Right lobe of liver (tissue), 6 donors: Measurements from ENCODE around the gene KCNAB1. TPM values are rescaled to one million over a fixed set of nuclear protein-coding genes. Genes with fewer than 3 reads are reported as not detected.

Experiments used
- ATAC-seq, 4 donors: fragments of 200-7000 bp; cut with Tn5 transposase; one replicate each; pipeline ENCODE4 v1.9.1; 2020; ENCODE audit warnings: mild to moderate bottlenecking in 4 of 4, moderate library complexity in 4 of 4
- DNase-seq, 3 donors: peaks; one replicate each; pipeline ENCODE4 v3.0.0-alpha.2; 2020
- H3K27ac ChIP-seq, 3 donors: fragments of 200-600 bp; one replicate each; pipeline ENCODE4 v1.8.0; 2022
- H3K27me3 ChIP-seq, 2 donors: fragments of 200-600 bp; one replicate each; pipeline ENCODE4 v1.8.0; 2022
- H3K36me3 ChIP-seq, 4 donors: fragments of 200-600 bp; sonication (generic) in 1 of 4; one replicate each; pipeline versions ENCODE4 v1.5.1 to v1.8.0; 2017 to 2022; ENCODE audit warnings: control low read depth in 1 of 4
- H3K4me1 ChIP-seq, 4 donors: fragments of 200-600 bp; sonication (generic) in 1 of 4; one replicate each; pipeline versions ENCODE4 v1.5.1 to v1.8.0; 2017 to 2022; ENCODE audit warnings: control low read depth in 1 of 4
- H3K4me3 ChIP-seq, 3 donors: fragments of 200-600 bp; one replicate each; pipeline ENCODE4 v1.8.0; 2022
- H3K9me3 ChIP-seq, 4 donors: fragments of 200-600 bp; sonication (generic) in 1 of 4; one replicate each; pipeline versions ENCODE4 v1.5.1 to v1.8.0; 2017 to 2022; ENCODE audit warnings: control low read depth in 1 of 4
- POLR2A ChIP-seq: fragments of 450-650 bp; IDR thresholded peaks from one replicate; pipeline ENCODE4 v1.6.1; 2017; ENCODE audit warnings: antibody characterized with exemption, mild to moderate bottlenecking
- WGBS: methylation state at CpG from one replicate; pipeline ENCODE4 v1.1.6; 2018; ENCODE audit warnings: low coverage, low lambda C conversion rate; ENCODE audit not compliant: insufficient coverage; ENCODE audit errors: missing lambda C conversion rate; 5-methylcytosine and 5-hydroxymethylcytosine counted together
- intact Hi-C, 2 donors: fragments of 100-400 bp; cut with DNase I; formaldehyde crosslinking; loops; one replicate each; pipeline versions ENCODE4 v1.11.2 to v1.14.1; 2022
- total RNA-seq, 6 experiments: library from RNA; depleted of rRNA in 2 of 6; stranded (reverse); fragments of >200 nt in 2 of 6; fragmentation: NEBNext Ultra II Directional in 3 of 6; extraction: Animal tissue kit (Norgen Biotek cat#: 25700) in 3 of 6; gene quantifications; one replicate each; pipeline versions ENCODE4 v1.1.0 to v1.2.4, GENCODE V29; 2016 to 2023
- TF ChIP-seq, protein P1 (sequence below), 4 donors: fragments of 200-600 bp in 3 of 4; fragments of 450-650 bp in 1 of 4; IDR thresholded peaks; one replicate each; pipeline versions ENCODE4 v1.5.1 to v1.8.0; 2016 to 2022; ENCODE audit warnings: antibody characterized with exemption in 4 of 4, mild to moderate bottlenecking in 2 of 4
- donor health status: DM: no; HTN: yes; CAD: no.
- donor health status: DM: no; HTN: no; CAD: no.
- donor health status: DM: no; HTN: no; CAD: no.
- donor health status: DM: no; HTN: yes; CAD: no.
- donor health status: DM: no; HTN: yes; CAD: no.

The KCNAB1 gene
- total RNA-seq, 6 experiments from 2014 or later: 0.15 to 1.8 (median 0.64) TPM; not detected in 2

DNA sequence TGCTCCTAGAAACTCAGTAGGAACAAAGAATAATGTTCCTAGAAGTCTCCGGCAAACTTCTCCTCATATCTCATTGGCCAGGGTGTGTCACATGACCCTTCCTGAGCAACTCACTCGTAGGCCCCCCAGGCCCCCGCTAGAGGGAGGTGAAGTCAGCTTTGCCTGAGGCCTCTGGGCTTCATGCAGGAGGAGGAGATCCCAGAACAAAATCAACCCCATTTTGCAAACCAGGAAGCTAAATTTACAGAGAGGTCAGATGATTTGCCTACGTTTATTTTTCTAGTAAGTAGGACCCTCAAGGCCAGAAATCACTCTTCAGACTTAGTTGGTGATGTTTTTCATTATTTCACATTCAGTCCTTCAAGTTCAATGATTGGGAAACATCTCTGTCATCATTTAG, 335.5 kb downstream of the KCNAB1 start:
- 50% methylated on average over 1 of the region's 4 CpGs for WGBS
- no peak for TF ChIP-seq POLR2A
- TF ChIP-seq, protein P1, sequence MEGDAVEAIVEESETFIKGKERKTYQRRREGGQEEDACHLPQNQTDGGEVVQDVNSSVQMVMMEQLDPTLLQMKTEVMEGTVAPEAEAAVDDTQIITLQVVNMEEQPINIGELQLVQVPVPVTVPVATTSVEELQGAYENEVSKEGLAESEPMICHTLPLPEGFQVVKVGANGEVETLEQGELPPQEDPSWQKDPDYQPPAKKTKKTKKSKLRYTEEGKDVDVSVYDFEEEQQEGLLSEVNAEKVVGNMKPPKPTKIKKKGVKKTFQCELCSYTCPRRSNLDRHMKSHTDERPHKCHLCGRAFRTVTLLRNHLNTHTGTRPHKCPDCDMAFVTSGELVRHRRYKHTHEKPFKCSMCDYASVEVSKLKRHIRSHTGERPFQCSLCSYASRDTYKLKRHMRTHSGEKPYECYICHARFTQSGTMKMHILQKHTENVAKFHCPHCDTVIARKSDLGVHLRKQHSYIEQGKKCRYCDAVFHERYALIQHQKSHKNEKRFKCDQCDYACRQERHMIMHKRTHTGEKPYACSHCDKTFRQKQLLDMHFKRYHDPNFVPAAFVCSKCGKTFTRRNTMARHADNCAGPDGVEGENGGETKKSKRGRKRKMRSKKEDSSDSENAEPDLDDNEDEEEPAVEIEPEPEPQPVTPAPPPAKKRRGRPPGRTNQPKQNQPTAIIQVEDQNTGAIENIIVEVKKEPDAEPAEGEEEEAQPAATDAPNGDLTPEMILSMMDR (IDR thresholded peaks at IDR 0.05): no peak
- no peak overlapping the region for H3K4me3 ChIP-seq
- H3K27me3 ChIP-seq: no peaks in the 10 kb centered on the region
- no peak for ATAC-seq
- no peaks in the 10 kb centered on the region for H3K4me1 ChIP-seq
- no peaks in the 10 kb centered on the region for H3K9me3 ChIP-seq
- intact Hi-C loops: no loop called here
- no peak for DNase-seq
- H3K27ac ChIP-seq: no peak overlapping the region
- no peaks in the 10 kb centered on the region for H3K36me3 ChIP-seq

DNA sequence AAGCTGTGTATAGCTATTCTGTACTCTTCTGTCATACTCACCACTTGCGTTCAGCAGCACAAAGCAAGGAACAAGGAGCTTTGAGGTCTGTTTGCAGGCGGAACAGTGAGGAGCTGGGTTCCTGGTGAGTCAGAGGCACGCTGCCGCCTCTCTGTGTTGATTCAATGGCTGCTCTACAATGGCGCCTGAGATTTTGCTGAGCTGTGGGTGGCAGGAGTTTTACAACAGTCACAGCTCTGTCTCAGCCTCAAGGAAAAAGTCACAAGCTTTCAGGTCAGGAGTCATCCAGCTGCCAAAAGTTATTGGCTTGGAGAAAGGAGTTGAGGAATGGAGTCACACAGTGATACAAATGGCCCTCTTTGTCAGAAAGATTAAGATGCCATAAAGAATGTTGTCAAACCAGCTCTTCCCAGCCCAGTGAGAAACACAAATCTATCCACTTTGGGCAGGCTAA, 336.4 kb downstream of the KCNAB1 start:
- Histone ChIP-seq H3K27ac (no peak overlapping the region), H3K36me3 (no peaks in the 10 kb centered on the region), H3K4me1 (no peaks in the 10 kb centered on the region), H3K4me3 (no peak overlapping the region), H3K9me3 (no peaks in the 10 kb centered on the region), H3K27me3 (no peaks in the 10 kb centered on the region)
- no peak for TF ChIP-seq POLR2A
- TF ChIP-seq, protein P1 (IDR thresholded peaks at IDR 0.05): no peak
- WGBS: 85% methylated on average over 5 of the region's 5 CpGs
- no peak for DNase-seq
- ATAC-seq: no peak
- intact Hi-C loops: no loop called here

DNA sequence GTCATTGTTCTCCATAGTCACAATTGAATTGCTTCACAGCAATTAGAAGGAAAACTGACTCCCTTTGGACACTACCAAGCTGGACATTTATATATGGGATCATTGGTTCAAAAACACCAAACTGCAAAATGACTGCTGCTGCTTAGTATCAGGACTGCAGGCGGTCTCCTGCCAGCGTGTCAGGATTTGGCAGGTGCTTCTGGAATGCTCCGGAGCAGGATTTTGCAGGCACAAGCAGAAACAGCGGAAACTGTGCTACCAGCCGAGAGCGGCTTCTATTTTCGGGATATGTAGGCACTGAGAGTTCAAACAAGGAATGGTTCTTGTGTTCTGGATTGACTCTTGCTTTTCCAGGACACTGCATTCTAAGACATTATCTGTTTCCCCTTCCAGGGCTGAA, 339.1 kb downstream of the KCNAB1 start:
- Histone ChIP-seq H3K27ac (no peak overlapping the region), H3K36me3 (no peaks in the 10 kb centered on the region), H3K4me3 (no peak overlapping the region), H3K9me3 (no peaks in the 10 kb centered on the region), H3K4me1 (no peaks in the 10 kb centered on the region), H3K27me3 (no peaks in the 10 kb centered on the region)
- intact Hi-C loops: no loop called here
- 55% methylated on average over 6 of the region's 7 CpGs for WGBS
- DNase-seq (no peak), ATAC-seq (no peak)
- TF ChIP-seq, protein P1 (IDR thresholded peaks at IDR 0.05): no peak
- no peak for TF ChIP-seq POLR2A

DNA sequence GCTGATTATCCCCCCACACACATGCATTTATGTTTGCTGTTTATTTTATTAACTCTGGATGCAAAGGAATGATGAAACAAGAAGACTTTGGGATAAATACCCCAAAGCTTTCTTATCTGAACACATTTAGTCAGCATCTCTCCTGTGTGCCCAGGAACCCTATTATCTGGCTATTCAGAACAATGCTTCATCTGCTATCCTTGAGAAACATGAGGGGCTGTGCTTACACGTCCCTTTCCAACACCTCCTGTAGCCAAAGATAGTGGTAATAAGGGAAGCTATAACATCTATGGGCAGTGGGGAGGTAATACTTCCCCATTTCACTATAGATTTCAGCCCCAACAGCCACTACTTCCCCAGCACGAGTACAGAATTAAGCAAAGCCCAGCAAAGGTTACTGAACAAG, 339.8 kb downstream of the KCNAB1 start:
- TF ChIP-seq POLR2A: no peak
- TF ChIP-seq, protein P1 (IDR thresholded peaks at IDR 0.05): no peak
- H3K27me3 ChIP-seq: no peaks in the 10 kb centered on the region
- no peaks in the 10 kb centered on the region for H3K9me3 ChIP-seq
- ATAC-seq: peak in 1 of 4 donors; percentile 27
- 34% methylated on average over 2 of the region's 2 CpGs for WGBS
- DNase-seq: no peak
- no peaks in the 10 kb centered on the region for H3K4me1 ChIP-seq
- intact Hi-C loops: no loop called here
- no peak overlapping the region for H3K4me3 ChIP-seq
- H3K36me3 ChIP-seq: no peaks in the 10 kb centered on the region
- H3K27ac ChIP-seq: no peak overlapping the region

DNA sequence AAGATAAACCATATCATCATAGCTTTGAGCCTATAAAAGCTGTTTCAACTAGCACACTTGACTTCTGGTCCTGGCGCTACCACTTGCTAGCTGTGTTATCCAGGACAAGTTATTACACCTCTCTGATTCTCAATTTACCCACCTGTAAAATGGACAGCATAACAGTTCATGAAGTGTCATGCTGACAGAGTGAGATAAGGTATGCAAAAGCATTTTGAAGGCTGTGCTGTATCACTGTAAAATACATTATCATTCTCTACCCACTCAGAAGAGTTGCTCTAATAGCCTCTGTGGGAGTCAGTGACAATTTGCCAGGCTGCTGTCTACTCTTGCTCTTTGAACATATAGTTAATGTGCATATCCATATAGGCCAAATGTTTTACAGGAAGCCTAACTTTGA, 341.5 kb downstream of the KCNAB1 start:
- intact Hi-C loops: no loop called here
- Histone ChIP-seq H3K4me3 (no peak overlapping the region), H3K36me3 (no peaks in the 10 kb centered on the region), H3K4me1 (no peaks in the 10 kb centered on the region), H3K27me3 (no peaks in the 10 kb centered on the region), H3K27ac (no peak overlapping the region), H3K9me3 (no peaks in the 10 kb centered on the region)
- ATAC-seq (no peak), DNase-seq (no peak)
- WGBS: 100% methylated on average over 1 of the region's 1 CpG
- TF ChIP-seq, protein P1 (IDR thresholded peaks at IDR 0.05): no peak
- no peak for TF ChIP-seq POLR2A
